Thyroid gland (tissue), 4 donors: Measurements from ENCODE around the gene HSD17B12.

Source experiments
- CTCF ChIP-seq, 6 experiments: fragments of 200-600 bp in 3 of 6; fragments of 450-650 bp in 3 of 6; sonication (generic) in 3 of 6; IDR thresholded peaks; one replicate each; pipeline ENCODE4 v1.5.1; 2016 to 2019; ENCODE audit warnings: antibody characterized with exemption in 6 of 6, mild to moderate bottlenecking in 2 of 6, inconsistent platforms in 1 of 6, moderate library complexity in 1 of 6
- POLR2A ChIP-seq, 2 donors: fragments of 450-650 bp; IDR thresholded peaks; one replicate each; pipeline ENCODE4 v1.6.1; 2017; ENCODE audit warnings: antibody characterized with exemption in 2 of 2, mild to moderate bottlenecking in 2 of 2, moderate library complexity in 1 of 2

- TF ChIP-seq CTCF (IDR thresholded peaks at IDR 0.05), result no peak
- no peak for TF ChIP-seq POLR2A (IDR thresholded peaks at IDR 0.05)
These were observed 215.1 kb downstream of the HSD17B12 start for GRCh38 chr11:43895601-43896000.
